Hippocampal formation (tissue), 2 donors: ENCODE results near the gene CDKN2C.
A peak's percentile ranks its signal among the peaks of the same experiment; 100 is the strongest.

Experiments
- DNase-seq, 2 donors: peaks; one replicate each; lab custom pipeline; 2025; lab: John Stamatoyannopoulos, UW

The CDKN2C gene

GRCh38 chr1:50964863-50965262 lies 5.2 kb upstream of the CDKN2C start:
- DNase-seq: no peak

- DNase-seq: no peak
Observed at GRCh38 chr1:50966991-50967390, 3.1 kb upstream of the CDKN2C start.

DNA sequence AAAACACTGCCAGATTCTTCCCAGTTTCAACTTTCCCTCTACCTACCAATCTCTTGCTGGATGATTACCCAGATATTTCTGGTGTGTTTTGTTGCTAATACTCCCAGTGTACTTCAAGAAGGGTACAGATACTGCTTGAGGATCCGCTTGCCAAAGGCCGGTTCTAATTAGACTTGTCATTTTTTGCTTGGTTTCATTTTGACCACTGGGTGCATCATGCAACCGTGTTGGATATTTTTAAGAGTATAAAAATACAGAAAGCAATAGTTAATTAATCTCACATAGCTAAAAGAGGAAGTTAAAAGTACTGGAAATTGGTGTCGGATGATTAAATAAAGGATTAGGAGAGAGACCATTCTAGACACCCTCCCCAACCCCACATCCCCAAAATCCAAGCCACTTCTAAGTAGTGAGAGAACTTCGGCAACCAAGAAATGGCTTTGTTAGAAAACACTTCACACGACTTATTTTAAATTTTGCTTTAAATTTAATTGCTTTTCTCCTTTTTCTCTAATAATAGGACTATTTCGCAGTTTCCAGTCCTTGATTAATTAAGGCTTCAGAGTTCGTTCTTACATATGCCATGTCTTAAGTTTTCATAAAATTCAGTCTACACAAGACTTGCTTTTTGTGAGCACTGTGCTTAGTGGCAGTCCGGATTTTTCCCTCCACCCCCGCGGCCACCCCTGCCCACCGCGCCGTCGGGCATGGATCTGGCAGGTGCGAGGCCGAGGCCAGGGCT lies 2.5 kb upstream of the CDKN2C start:
- DNase-seq: no peak

GRCh38 chr1:50968158-50968820 lies 1.8 kb upstream of the CDKN2C start:
- peak; percentile 85 to 89 for DNase-seq

DNA sequence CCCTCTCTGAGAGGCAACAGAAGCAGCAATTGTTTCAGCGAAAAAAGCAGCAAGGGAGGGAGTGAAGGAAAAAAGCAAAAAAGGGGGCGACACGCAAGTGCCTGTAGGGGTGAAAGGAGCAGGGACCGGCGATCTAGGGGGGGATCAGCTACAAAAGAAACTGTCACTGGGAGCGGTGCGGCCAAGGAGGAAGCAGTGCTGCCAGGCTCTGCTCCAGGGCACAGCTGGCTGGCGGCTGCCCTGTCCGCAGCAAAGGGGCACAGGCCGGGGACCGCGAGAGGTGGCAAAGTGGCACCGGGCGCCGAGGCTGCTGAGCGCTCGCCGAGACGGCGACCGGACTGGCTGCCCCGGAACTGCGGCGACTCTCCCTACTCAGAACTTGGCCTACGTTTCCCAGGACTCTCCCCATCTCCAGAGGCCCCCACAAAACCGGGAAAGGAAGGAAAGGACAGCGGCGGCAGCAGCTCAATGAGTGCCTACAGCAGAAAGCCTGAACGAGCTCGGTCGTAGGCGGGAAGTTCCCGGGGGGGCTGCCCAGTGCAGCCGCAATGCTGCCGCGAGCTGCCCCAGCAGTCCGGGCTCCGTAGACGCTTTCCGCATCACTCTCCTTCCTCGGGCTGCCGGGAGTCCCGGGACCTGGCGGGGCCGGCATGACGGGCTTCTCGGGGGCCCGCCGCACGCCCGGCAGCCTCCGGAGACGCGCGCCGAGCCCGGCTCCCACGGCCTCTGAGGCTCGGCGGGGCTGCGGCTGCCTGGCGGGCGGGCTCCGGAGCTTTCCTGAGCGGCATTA lies 1.0 kb upstream of the CDKN2C start:
- peak in 1 of 2 donors; percentile 64 for DNase-seq

DNA sequence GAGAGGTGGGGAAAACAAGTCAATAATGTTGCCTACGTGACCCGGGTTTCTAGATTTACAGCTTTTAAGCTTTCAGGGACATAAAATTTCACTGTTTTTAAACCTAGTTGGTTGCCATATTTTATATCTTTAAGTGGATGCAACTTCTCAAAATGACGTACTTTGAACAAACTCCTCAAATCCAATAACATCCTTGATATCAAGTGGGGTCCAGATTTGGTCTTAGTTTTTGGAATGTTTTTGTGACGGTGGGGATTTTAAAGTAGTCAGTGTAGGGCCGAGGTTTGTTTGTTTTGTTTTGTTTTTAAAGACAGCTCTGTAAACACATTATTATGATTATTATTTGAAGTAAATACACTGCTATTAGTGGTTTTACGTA lies 453 bp downstream of the CDKN2C start:
- no peak for DNase-seq

DNA sequence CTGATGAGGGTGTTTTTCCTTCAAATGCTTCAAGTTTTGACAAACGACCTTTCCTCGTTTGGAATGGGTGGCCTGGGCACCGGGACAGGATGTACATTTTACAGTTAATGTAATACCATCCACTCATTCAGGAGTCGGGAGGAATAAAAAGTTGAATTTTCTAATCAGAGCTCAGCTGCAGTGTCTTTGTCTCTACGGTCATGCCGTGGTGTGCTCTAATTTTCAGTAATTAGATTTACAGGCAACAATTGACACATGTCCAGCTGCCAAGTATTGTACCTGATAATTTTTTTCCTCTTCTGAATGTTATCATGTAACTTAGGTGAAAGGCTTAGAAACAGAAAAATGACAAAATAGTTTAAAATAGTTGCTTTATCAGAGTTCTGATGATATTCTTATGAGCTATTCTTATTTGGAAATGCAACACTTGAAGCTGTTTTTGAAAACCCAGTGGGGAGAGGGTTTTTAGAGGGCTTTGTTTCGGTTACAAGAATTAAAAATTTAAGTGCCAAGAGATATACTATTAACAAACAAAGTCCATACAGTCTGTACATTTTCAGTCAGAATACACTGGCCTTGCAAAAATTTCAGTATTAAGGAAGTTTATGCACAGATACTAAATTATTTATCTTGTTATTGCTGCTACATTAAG lies 1.0 kb downstream of the CDKN2C start:
- no peak for DNase-seq

- no peak for DNase-seq
Observed at GRCh38 chr1:50971748-50972305, 1.8 kb downstream of the CDKN2C start.

DNA sequence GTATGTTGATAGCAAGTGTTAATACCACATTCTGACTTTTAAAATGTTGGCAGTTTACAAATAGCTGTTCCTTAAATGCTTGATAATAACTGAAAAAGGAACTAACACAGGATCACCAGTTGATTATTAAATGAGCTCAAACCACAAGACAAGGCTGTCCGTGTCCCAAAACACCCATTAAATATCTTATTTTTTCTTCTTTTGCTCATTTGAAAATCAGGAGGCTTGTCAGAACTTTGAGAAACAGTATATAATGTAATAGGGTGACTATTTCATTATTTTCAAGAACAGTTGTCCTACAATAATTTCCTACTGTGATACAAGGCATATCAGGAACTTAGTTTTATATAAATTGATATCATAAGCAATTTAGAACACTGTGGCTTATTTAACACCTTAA lies 2.7 kb downstream of the CDKN2C start:
- DNase-seq: no peak

DNA sequence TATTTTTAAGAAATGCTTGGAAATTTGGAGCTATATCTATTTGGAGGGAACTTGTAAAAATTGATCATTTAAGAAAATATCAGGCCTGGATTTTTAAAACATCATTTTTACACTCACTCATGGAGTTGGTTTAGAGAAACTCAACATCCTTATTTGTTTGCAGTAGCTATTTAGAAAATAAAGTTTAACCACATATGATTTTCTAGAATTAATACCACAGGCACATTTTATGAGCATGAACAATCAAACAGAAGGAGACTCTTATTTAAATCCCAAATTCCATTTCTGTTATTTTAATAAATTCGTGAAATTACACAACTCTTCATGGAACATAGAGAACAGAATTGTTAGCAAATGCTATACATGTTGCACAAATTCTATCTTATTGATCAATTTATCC lies 3.2 kb downstream of the CDKN2C start:
- DNase-seq: no peak

- DNase-seq: no peak
Observed at GRCh38 chr1:50973875-50974617, 4.0 kb downstream of the CDKN2C start.

DNA sequence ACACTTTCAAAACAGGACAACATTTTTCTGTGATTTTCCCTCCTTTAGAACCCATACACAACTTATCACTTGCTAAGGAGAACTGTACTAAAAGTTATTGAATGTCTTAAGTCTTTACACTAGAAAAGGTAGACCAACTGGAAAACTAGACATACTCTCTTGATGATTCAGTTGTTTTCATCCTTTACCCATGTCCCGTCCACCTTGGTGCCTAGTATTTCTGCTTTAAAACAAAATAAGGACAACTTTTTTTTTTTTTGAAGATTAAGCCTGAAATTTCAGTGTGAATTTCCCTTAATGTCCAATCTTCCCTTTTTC lies 4.5 kb downstream of the CDKN2C start:
- no peak for DNase-seq

DNA sequence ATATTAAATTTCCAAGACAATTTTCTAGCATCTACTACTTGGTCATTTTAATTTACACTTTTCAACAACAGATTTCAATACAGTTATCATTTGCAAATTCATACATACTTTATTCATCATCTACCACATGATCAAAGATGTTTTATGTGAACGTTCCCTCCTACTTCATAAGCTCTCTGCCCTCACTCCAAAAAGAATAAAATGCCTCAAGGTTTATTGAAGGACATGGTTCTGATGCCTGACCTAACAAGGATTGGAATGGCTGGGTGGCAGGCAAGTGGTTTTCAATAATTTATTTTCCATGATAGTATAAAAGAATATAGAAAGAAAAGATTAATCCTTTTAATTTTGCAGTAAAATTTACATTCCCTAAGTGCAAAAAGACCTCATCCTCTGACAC lies 5.4 kb downstream of the CDKN2C start:
- DNase-seq: no peak

- no peak for DNase-seq
Observed at GRCh38 chr1:50976111-50976889, 6.3 kb downstream of the CDKN2C start.

GRCh38 chr1:50976890-50977574 lies 7.0 kb downstream of the CDKN2C start:
- peak in 1 of 2 donors; percentile 24 for DNase-seq

GRCh38 chr1:50977575-50978143 lies 7.6 kb downstream of the CDKN2C start:
- DNase-seq: peak in 1 of 2 donors; percentile 43

DNA sequence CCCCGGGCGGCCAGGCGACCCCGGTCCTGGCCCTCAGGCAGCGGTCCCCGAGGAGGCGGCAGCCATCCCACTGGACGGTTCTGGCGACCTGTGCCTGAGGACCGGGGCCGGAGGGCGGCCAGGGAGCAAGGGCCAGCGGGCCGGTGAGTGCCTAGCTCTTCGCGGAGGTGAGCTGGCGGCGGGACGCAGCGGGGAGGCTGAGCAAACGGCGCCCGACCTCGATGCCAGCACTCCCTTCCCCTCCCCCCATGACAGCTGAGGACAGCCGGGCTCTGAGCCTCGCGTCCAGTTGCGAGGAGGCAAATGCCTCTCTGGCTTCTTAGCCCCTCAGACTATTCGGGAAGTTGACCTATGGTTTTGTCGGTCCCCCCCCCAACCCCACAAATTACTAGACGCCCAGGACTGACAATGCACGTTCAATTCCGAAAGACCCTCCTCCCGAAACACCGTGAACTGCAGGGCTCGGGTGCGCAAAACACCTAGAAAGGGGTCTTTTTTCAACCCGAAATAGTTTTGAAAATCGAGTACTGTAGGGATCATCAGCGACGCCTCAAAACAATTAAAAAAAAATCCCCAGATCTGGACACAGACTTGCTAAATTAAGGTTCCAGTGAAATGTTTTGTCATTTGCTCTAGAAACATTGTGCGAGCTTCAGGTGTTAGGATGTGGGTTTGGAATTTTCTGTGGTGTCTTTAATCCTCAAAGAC lies 8.3 kb downstream of the CDKN2C start:
- peak in 1 of 2 donors; percentile 44 for DNase-seq

GRCh38 chr1:50978852-50979781 lies 9.1 kb downstream of the CDKN2C start:
- no peak for DNase-seq
